DND-41 (cell line): Measurements from ENCODE around the gene RCBTB1.

Source experiments
- ATAC-seq: fragments of 200-7000 bp; cut with Tn5 transposase; 3 replicates; pipeline ENCODE4 v1.9.1; 2021; ENCODE audit warnings: low read depth; ENCODE audit not compliant: insufficient read depth
- DNase-seq: peaks from one replicate; pipeline ENCODE4 v3.0.0-alpha.2; 2020
- H2AFZ ChIP-seq: 2 replicates; pipeline ENCODE4 v1.6.0; 2012; ENCODE audit warnings: low read depth, low read length
- H3K27ac ChIP-seq: 2 replicates; pipeline ENCODE4 v1.5.1; 2012; ENCODE audit warnings: low read length, inconsistent platforms
- H3K27me3 ChIP-seq: fragments of 200-600 bp; sonication (generic); 2 replicates; pipeline ENCODE4 v1.6.0; 2012; ENCODE audit warnings: low read length, mild to moderate bottlenecking, inconsistent platforms; ENCODE audit not compliant: insufficient read depth, poor library complexity
- H3K36me3 ChIP-seq: 2 replicates; pipeline ENCODE4 v1.5.1; 2012; ENCODE audit warnings: low read length, inconsistent platforms; ENCODE audit not compliant: insufficient read depth
- H3K4me1 ChIP-seq: 2 replicates; pipeline ENCODE4 v1.5.1; 2012; ENCODE audit warnings: mild to moderate bottlenecking, low read length; ENCODE audit not compliant: insufficient read depth
- H3K4me2 ChIP-seq: 2 replicates; pipeline ENCODE4 v1.6.0; 2012; ENCODE audit warnings: mild to moderate bottlenecking, moderate library complexity, low read length, inconsistent platforms; ENCODE audit not compliant: insufficient read depth
- H3K4me3 ChIP-seq, 2 experiments: fragments of 200-600 bp in 1 of 2; shearing (Covaris generic) in 1 of 2; 2 replicates each; pipeline ENCODE4 v1.5.1; 2012 to 2016; ENCODE audit warnings: inconsistent platforms in 2 of 2, low read length in 2 of 2, mild to moderate bottlenecking in 2 of 2, low read depth in 1 of 2, moderate library complexity in 1 of 2
- H3K79me2 ChIP-seq: 2 replicates; pipeline ENCODE4 v1.6.0; 2012; ENCODE audit warnings: low read length, inconsistent platforms; ENCODE audit not compliant: insufficient read depth
- H3K9ac ChIP-seq: 2 replicates; pipeline ENCODE4 v1.6.0; 2012; ENCODE audit warnings: low read depth, mild to moderate bottlenecking, inconsistent platforms, low read length, moderate library complexity
- H3K9me3 ChIP-seq: 2 replicates; pipeline ENCODE4 v1.5.1; 2012; ENCODE audit warnings: low read length, moderate library complexity, mild to moderate bottlenecking, inconsistent platforms; ENCODE audit not compliant: insufficient read depth, severe bottlenecking
- H4K20me1 ChIP-seq: 2 replicates; pipeline ENCODE4 v1.6.0; 2012; ENCODE audit warnings: low read length; ENCODE audit not compliant: insufficient read depth
- EZH2 ChIP-seq: IDR thresholded peaks from 3 replicates; pipeline ENCODE4 v1.6.1; 2012; ENCODE audit warnings: borderline replicate concordance, low read depth, mild to moderate bottlenecking, moderate library complexity, low read length, inconsistent platforms; ENCODE audit not compliant: severe bottlenecking
- TF ChIP-seq, protein P1 (sequence below): IDR thresholded peaks from 2 replicates; pipeline ENCODE4 v1.5.1; 2012; ENCODE audit warnings: borderline replicate concordance, low read length, moderate library complexity, mild to moderate bottlenecking; ENCODE audit not compliant: poor library complexity, severe bottlenecking; ENCODE audit errors: extremely low read depth

RCBTB1 gene

GRCh38 chr13:49630580-49630979 is 45.2 kb upstream of the RCBTB1 start:
- Histone ChIP-seq H3K4me2 (no peak overlapping the region), H3K9me3 (no peaks in the 10 kb centered on the region), H3K27me3 (no peaks in the 10 kb centered on the region), H2AFZ (no peak overlapping the region), H3K27ac (no peak overlapping the region), H3K79me2 (no peaks in the 10 kb centered on the region), H4K20me1 (no peaks in the 10 kb centered on the region), H3K4me1 (peaks cover 3% of the 10 kb centered on the region; the same call in 1 of the 2 replicates), H3K36me3 (no peaks in the 10 kb centered on the region), H3K4me3 (no peak overlapping the region), H3K9ac (no peak overlapping the region)
- no peak for ATAC-seq
- no peak for TF ChIP-seq EZH2
- TF ChIP-seq, protein P1, sequence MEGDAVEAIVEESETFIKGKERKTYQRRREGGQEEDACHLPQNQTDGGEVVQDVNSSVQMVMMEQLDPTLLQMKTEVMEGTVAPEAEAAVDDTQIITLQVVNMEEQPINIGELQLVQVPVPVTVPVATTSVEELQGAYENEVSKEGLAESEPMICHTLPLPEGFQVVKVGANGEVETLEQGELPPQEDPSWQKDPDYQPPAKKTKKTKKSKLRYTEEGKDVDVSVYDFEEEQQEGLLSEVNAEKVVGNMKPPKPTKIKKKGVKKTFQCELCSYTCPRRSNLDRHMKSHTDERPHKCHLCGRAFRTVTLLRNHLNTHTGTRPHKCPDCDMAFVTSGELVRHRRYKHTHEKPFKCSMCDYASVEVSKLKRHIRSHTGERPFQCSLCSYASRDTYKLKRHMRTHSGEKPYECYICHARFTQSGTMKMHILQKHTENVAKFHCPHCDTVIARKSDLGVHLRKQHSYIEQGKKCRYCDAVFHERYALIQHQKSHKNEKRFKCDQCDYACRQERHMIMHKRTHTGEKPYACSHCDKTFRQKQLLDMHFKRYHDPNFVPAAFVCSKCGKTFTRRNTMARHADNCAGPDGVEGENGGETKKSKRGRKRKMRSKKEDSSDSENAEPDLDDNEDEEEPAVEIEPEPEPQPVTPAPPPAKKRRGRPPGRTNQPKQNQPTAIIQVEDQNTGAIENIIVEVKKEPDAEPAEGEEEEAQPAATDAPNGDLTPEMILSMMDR, result no peak
- no peak for DNase-seq

DNA sequence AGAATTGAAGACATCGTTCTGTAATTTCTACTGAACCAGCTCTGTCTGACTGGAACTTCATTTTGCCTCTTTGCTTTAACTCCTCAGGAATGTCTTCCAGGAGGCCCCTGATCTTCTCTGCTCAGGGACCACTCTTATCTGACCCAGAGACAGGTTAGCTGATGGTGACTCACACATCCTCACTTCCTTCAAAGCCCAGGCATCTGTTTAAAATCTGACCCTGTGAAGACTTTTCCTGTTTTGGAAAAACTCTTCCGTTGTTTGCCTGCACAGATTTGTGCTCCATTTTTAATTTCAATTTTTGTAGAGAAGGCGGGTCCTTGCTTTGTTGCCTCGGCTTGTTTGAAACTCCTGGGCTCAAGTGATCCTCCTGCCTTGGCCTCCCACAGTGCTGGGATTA is 44.6 kb upstream of the RCBTB1 start:
- no peaks in the 10 kb centered on the region for H3K4me1 ChIP-seq
- TF ChIP-seq EZH2, result no peak
- TF ChIP-seq, protein P1, result no peak
- H3K27ac ChIP-seq, result no peak overlapping the region
- H3K4me3 ChIP-seq, result no peak overlapping the region
- H3K9me3 ChIP-seq, result no peaks in the 10 kb centered on the region
- no peak for ATAC-seq
- no peaks in the 10 kb centered on the region for H3K27me3 ChIP-seq
- no peaks in the 10 kb centered on the region for H3K79me2 ChIP-seq
- no peak overlapping the region for H2AFZ ChIP-seq
- H3K4me2 ChIP-seq, result no peak overlapping the region
- H4K20me1 ChIP-seq, result no peaks in the 10 kb centered on the region
- H3K9ac ChIP-seq, result no peak overlapping the region
- DNase-seq, result no peak
- no peaks in the 10 kb centered on the region for H3K36me3 ChIP-seq

DNA sequence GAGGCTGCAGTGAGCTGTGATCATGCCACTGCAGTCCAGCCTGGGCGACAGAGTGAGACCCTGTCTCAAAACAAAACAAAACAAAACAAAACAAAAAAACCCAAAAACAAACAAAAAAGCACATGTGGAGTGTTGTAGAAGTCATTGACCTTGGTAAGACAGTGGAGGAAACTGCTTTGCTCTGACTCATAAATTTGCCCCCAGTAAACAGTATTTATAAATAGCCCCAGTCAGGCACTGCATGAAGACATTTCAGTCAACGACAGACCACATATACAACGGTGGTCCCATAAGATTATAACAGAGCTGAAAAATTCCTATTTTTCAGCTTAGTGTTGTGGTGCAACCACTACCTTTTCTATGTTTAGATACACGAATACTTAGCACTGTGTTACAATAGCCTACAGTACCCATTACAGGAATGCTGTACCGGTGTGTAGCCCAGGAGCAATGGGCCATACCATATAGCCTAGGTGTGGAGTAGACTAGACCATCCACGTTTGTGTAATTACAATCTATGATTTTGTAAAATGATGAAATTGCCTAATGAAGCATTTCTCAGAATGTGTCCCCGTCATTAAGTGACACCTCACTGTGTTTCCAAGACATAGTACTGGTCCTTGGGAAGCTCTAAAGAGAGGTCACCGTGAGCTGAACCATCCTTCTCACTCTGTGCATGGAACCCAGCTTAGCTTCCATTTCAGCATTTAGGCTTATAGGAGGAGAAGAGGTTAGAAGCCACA is 44.0 kb upstream of the RCBTB1 start:
- ATAC-seq (no peak), DNase-seq (no peak)
- Histone ChIP-seq H3K79me2 (no peaks in the 10 kb centered on the region), H3K4me3 (no peak overlapping the region), H3K27ac (no peak overlapping the region), H3K27me3 (no peaks in the 10 kb centered on the region), H3K9ac (no peak overlapping the region), H3K36me3 (no peaks in the 10 kb centered on the region), H3K4me2 (no peak overlapping the region), H3K4me1 (no peaks in the 10 kb centered on the region), H2AFZ (no peak overlapping the region), H4K20me1 (no peaks in the 10 kb centered on the region), H3K9me3 (no peaks in the 10 kb centered on the region)
- TF ChIP-seq, protein P1, result no peak
- no peak for TF ChIP-seq EZH2
